Activated CD8-positive, alpha-beta memory T cell treated with anti-CD3 and anti-CD28 coated beads, Interleukin-2, amount 50 U/mL, for 24 hours (primary cell): ENCODE data around the gene ARHGAP45.

Source experiments
- DNase-seq: peaks from one replicate; pipeline ENCODE4 v3.0.0-alpha.2; 2020; ENCODE audit errors: extremely low read depth

Gene ARHGAP45

GRCh38 chr19:1038978-1039645, 27.9 kb upstream of the ARHGAP45 start:
- no peak for DNase-seq

- DNase-seq, result peak; percentile 98
Measured at GRCh38 chr19:1039646-1040475, 27.1 kb upstream of the ARHGAP45 start, which contains the start of gene ABCA7. TSS of gene ABCA7 (plus strand) at chr19:1040107. CDS start at chr19:1041362, 1,255 bp downstream.

GRCh38 chr19:1040476-1041271, 26.3 kb upstream of the ARHGAP45 start:
- DNase-seq, result peak; percentile 78

- no peak for DNase-seq
Measured at GRCh38 chr19:1041272-1041834, 25.6 kb upstream of the ARHGAP45 start.

- DNase-seq, result no peak
Measured at GRCh38 chr19:1041835-1042685, 24.9 kb upstream of the ARHGAP45 start.

GRCh38 chr19:1042689-1043511, 24.1 kb upstream of the ARHGAP45 start:
- no peak for DNase-seq

- DNase-seq, result no peak
Measured at GRCh38 chr19:1045247-1045603, 21.7 kb upstream of the ARHGAP45 start.

- no peak for DNase-seq
Measured at GRCh38 chr19:1046117-1046626, 20.8 kb upstream of the ARHGAP45 start.

- no peak for DNase-seq
Measured at GRCh38 chr19:1046836-1047695, 19.9 kb upstream of the ARHGAP45 start.

GRCh38 chr19:1047696-1048147, 19.2 kb upstream of the ARHGAP45 start:
- DNase-seq, result no peak

GRCh38 chr19:1049106-1049505, 17.9 kb upstream of the ARHGAP45 start:
- DNase-seq, result no peak

GRCh38 chr19:1049800-1050199, 17.2 kb upstream of the ARHGAP45 start:
- DNase-seq, result no peak

GRCh38 chr19:1050989-1051788, 15.8 kb upstream of the ARHGAP45 start:
- DNase-seq, result no peak

GRCh38 chr19:1051791-1052190, 15.2 kb upstream of the ARHGAP45 start:
- DNase-seq, result no peak

- no peak for DNase-seq
Measured at GRCh38 chr19:1052349-1052975, 14.5 kb upstream of the ARHGAP45 start.

GRCh38 chr19:1053176-1054101, 13.5 kb upstream of the ARHGAP45 start:
- no peak for DNase-seq
